Dedifferentiated amniotic fluid mesenchymal stem cell (primary cell): ENCODE data around the gene CBX8.
"Not testable (repeated sequence)": the region's sequence is repeated elsewhere in the genome, so short reads cannot be mapped to it uniquely, and the experiment has no call there.

Experiments
- DNase-seq: peaks from one replicate; pipeline ENCODE4 v3.0.0-alpha.2; 2016; ENCODE audit errors: extremely low spot score

Gene CBX8

DNA sequence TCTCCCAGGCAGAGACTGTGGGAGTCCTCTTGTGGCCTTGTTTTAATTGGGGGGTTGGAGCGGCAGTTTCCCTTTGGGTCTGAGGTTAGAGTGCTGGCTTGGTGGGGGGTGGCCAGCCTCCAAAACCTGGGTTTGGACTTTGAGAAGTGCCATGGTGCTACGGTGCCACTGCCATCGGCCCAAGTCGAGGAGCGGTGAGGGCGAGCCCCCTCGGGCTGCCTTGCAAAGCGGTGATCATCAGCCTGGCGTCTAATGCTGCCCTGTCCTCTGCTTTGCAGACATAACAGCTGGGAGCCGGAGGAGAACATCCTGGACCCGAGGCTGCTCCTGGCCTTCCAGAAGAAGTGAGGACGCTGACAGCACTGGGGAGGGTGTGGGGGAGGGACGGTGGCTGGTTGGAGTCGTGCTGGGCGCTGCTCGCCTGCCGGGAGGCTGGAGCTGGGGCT lies 17.8 kb downstream of the CBX8 start:
- no peak for DNase-seq

DNA sequence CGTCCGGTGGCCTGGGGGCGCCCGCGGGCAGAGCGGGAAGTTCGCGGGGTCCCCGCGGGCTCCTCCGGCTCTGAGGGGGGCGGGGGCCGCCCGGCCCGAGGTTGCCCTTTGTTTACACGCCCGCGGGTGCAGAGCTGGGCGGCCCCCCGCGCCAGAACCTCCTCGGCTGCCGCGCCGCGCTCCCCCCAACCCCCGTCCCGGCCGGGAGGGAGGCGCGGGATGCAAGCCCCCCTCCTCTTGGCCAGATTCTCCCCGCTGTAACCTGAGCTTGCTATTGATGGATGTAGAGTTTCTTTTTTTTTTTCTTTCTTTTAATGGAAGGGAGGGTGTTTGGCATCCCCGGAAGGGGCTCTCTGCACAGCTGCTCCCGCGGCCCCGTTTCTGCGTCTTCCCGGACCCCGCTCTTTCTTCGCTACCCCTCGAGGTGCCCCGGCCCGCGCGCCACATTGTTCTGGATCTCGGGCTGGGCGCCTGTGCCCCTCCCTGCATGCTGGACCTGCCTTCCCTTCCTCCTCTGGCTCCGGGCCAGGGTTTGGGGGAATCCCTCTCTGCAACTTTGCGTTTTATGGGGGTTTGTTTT lies 18.3 kb downstream of the CBX8 start:
- no peak for DNase-seq

DNA sequence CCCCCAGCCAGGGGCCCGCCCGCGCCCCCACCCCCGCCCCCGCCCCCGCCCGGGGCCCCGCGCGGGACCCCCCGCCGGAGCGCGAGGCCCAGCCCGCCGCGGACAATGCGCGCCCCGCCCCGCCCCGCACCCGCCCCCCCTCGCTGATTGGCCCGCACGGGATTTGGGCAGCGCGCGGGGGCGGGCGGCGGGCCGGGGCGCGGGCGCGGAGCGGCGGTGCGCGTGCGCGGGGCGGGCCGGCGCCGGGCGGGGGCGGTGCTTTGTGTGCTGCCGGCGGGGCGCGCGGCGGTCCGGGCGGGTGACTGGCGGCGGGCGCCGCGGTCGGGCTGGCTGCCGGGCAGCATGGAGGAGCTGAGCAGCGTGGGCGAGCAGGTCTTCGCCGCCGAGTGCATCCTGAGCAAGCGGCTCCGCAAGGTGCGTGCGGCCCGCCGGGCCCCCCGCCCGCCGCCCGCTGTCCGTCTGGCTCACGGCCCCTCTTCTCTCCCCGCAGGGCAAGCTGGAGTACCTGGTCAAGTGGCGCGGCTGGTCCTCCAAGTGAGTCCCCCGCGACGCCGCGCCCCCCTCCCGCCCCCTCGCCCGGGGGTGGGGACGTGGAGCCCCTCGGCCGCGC lies 18.9 kb downstream of the CBX8 start, which contains the start of gene CBX2:
Gene CBX2, plus strand, starts transcription at position 255 of the 610 bp plus-strand sequence. Its CDS starts 88 bp downstream, at position 343.
- DNase-seq: peak; percentile 51

DNA sequence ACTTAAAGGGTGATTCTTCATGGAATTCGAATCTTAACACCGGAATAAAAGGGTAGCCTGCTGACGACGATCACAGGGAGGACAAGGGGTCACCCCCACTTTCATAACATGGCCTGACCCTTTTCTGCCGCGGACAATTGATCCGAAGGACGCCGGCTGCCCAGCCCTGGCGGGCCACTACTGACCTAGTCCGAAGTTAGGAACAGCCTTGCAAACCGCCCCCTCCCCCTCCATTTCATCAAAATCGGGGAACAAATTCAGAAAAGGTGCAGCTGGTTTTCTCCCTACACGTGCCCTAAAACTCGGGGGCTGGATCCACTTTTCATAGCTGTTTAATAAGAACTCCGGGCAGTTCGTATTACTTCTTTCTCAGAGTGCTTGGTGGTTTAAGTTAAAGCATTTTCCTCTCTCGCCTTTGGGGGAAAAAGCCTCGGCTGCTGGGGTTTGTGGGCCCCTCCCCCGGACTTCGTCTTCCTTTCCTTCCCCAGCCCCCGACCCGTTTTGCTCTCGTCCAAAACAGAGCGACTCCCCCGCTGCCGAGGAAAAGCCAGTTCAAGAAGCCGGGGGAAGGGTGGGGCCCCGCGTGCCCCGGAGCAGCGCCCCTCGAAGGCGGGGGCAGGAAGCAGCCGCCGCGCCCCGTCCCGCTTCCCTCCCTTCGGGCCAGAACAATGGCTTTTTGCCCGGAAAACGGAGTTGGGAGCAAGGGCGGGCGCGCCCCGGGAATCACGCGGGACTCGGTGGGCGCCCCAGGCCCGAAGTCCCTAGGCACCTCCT lies 19.6 kb downstream of the CBX8 start:
- peak; percentile 22 for DNase-seq

DNA sequence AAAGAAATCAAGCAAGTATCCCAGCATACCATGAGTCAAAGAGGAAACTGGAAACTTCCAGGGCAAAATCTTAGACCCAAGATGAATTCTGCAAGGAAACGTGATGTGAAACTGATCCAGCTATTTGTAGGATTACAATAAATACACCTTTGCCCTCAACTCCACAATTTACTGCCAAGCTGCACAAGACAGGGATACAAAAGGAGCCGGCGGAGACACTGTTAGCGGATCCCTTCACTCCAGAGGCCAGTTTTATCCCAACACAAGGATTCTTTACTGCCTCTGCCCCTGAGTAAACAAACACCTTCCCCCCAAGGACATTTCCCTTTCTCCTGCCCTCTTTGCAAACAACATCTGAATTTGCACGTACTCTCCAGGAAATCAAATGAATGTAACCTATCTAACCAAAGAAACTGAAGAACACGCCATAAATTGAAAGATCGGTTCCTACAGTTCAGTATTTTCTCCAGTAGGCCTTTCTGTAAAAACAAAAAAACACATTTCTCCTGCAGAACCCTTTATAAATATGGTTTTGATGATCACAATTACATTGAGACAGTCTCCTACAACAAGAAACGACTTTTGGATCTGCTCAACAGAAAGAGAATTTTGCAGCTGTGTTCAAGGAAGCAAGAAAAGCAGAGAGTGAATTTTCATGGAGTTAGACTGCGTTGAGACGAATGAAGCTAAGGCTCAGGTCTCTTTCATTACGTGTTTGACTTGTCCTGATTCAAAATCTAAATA lies 20.3 kb downstream of the CBX8 start:
- no peak for DNase-seq

DNA sequence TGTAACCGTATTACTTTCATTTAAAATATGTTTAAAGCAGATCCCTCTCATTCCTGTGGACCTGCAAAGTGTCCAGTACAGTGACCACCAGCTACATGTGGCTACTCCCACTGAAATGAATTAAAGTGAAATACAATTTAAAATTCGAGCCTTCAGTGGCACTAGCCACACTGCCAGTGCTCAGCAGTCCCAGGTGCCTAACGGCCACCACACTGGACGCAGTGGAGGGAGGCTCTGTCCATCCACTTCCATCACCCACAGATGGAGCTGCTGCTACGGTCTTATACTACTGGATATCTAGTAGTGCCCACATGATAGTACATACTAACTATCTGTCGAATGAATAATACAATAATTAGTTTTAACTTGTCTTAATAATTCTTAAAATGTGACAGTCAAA lies 21.2 kb downstream of the CBX8 start:
- DNase-seq: no peak

DNA sequence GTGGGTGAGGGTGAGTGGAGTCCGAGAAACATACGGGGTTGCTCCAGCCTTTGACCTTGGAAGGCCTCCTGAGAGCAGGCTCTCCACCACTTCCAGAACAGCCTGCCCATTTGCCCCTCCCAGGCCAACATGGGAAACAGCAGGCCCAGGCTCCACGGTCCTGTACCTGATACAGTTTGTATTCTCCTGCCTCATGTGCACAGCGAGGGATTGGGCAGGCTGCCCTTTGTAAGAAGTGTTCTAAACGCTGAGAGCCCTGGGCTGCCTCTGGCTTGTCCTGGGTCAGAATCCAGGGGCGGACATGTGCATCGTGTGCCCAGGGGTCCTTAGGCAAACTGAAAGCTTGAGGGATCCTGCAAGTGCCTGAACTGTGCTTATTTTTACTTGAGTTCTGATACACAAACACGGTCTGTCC lies 22.3 kb downstream of the CBX8 start:
- DNase-seq: no peak

DNA sequence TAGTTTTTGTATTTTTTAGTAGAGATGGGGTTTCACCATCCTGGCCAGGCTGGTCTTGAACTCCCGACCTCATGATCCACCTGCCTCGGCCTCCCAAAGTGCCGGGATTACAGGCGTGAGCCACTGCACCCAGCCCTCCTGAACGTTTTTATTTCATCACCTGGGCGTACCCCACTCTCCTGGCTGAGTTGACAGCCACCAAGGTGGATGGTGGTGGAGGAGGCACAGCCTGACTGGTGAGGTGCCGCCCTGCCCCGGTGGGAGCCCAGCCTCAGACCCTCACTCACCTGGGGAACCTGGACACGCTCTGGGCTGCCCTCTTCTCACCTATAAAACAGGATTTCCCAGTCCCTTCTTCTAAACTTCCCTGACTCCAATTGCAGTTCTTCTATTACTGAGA lies 24.2 kb downstream of the CBX8 start:
- DNase-seq: not testable (repeated sequence)

DNA sequence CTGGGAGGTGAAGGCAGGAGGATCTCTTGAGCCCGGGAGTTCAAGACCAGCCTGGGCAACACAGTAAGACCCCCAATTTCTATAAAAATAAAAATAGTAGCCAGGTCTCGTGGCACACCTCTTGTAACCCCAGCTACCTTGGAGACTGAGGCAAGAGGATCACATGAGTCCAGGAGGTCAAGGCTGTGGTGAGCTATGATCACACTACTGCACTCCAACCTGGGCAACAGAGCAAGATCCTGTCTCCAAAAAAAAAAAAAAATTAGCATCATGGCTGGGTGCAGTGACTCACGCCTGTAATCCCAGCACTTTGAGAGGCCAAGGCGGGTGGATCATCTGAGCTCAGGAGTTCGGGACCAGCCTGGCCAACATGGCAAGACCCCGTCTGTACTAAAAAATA lies 25.6 kb downstream of the CBX8 start:
- no peak for DNase-seq

DNA sequence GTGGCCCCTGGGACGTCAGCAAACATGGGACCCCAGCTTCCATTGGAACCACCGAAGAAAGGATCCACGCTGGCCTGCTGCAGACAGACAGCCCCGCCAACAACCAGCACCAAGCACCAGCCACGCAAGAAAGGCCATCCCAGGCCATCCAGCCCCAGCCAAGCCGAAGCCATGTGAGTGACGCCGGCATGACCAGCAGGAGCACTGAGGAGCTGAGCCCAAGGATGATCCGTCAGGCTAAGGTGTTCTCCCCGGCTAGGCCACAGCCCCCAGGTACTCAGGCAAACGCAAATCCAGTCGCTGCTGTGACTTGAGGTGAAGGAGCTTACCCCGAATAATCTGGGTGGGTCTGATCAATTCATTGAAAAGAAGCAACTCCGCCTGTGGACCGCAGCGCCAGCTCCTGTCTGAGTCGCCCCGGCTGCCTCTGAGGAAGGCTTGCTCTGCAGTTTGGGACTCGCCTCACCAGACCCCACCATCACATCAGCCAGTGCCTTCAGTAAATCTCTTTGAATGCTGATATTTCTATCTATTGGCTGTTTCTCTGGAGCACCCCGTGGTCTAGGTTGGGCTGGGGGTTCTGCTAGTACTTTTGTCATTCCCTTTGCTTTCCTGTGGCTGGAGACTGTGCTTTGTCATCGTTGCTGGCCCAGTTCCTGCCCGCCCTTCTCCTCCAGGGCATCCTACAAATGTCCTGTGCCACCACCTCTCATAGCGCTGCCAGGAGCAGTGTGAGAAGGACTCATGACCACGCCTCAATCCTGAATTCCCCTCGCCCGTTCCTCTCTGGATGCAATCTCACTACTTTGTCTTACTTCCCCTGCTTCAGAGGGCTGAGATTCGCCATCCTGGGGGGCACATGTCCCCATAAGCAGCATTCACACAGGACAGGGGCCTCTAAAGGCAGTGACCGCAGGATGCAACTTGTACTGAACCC lies 27.0 kb downstream of the CBX8 start:
- DNase-seq: no peak

DNA sequence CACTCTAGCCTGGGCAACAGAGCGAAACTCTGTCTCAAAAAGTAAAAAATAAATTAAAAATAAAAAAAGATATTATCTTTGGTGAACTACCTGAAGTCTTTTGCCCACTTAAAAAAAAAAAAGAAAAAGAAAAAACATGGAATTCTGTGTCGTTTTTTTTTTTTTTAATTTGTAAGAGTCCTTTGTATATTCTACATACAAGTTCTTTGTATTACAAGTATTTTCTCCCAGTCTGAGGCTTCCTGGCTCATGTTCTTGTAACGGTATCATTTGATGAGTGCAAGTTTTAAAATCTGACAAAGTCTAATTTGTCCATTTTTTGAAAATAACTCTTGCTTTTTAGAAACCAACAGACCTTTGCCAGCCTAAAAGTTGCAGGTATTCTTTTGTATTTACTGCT lies 31.2 kb downstream of the CBX8 start:
- DNase-seq: no peak

DNA sequence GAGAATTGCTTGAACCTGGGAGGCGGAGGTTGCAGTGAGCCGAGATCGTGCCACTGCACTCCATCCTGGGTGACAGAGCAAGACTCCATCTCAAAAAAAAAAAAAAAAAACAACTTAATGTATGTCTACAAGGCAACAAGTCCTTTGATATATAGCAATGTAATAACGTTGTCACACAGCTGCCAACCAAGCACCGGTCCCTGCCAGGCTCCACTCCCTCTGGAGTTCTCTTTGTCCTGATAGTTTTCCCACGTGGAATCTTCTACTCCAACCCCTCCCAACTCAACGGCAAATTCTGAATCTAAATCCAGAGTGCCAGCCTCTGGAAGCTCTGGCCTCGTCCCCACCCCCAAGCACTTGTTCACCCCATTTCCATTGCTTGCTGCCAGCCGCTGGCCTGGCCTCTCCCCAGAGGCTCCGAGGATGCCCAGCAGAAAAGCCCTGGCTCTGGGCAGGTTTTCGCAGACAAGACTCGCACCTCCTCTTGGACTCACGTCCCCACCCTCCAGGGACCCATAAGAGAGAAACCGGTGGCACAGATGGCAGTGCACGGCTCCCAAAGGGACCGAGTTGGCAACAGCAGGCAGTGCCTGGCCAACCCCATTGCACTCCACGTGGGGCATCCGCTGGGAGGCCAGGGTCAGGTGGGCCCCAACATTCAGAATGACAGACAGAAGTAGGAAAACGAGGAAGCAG lies 34.8 kb downstream of the CBX8 start:
- DNase-seq: no peak

DNA sequence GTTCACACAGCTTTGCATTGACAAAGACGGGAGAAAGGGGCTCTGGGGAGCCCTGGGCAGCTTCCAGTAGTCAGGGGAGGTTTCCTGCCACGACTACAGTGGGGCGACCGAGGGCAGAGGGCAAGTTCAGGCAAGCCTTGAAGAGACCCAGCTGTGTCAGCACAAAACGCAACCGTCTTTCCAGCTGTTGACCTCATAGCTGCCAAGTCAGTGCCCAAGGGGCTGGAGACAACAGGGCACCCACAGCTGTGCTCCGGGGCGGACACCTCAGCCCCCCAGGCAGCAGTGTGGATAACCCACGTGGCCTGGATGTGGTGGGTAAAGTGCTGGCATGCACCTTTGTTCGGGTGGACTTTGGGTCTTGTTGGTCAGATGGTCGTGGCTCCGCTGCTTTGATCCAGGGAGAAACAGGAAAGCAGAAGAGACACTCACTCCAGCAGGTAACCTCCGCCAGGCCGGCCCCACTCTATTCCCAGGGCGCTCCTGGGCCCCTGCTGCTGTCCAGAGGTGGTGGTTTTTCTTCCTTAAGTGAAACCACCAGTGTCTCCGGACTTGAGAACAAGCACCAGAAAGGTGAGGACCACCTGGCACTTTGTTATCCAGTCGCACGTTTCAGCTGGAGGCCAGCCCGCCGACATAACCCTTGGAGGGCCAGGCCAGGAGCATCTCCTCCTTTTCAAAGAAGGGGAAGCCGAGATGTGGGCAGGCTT lies 36.5 kb downstream of the CBX8 start:
- no peak for DNase-seq

DNA sequence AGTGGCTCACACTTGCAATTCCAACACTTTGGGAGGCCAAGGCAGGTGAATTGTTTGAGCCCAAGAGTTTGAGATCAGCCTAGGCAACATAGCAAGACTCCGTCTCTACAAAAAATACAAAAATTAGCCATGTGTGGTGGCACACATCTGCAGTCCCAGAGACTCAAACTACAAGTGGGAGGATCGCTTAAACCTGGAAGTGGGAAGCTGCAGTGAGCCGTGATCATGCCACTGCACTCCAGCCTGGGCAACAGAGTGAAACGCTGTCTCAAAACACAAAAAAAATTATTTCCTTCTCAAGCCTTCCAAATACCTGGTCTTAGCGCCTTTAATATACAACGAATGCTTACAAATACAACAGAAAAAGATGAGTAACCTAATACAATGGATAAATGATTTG lies 38.6 kb downstream of the CBX8 start:
- no peak for DNase-seq

DNA sequence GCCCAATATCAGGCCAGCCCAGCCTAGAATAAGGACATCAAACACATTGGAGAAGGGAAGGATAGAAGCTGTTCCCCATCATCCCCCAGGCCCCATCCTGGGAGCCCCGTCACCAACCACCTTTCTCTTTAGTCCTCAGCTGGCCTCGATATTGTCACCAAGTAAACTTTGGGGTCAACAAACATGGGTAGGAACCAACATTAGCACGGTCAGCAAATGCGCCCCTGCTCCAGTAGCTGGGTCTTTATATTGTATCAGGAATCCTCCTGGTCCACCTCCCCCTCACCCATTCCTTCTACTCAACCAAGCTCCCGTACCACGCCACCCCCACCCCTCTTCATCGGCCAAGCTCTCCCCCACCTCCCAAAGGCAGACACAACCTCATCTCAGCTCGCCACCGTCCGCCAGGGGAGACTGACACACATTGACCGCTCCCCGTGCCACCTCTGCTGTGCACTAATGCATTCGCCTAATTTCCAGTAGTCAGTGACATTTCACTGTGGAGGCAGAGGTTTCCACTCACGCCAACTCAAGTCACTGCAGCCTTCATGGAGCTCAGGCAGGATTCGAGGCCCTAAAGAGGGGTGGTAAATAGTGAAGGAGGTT lies 39.6 kb downstream of the CBX8 start:
- no peak for DNase-seq

DNA sequence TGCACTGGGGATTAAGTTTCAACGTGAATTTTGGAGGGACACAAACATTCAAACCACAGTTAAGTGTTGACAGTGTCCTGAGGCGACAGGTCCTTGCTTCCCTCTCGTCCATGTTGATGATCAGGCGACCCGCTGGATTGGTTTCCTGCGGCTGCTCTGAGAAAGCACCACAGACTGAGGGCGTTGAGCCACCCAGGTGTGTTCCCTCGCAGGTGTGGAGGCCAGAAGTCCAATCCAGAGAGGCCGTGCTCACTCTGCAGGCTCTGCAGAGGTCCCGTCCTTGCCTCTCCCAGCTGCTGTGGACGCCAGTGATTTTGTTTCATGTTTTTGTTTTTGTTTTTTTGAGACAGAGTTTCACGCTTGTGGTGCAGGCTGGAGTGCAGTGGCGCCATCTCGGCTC lies 41.3 kb downstream of the CBX8 start:
- no peak for DNase-seq

DNA sequence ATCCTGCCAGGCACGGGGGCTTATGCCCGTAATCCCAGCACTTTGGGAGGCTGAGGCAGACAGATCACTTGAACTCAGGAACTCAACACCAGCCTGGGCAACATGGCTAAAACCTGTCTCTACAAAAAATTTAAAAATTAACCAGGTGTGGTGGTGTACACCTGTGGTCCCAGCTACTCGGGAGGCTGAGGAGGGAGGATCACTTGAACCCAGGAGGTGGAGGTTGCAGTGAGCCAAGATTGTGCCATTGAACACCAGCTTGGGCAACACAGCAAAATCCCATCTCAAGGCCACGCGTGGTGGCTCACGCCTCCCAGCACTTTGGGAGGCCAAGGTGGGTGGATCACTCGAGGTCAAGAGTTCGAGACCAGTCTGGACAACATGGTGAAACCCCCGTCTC lies 42.0 kb downstream of the CBX8 start:
- not testable (repeated sequence) for DNase-seq

DNA sequence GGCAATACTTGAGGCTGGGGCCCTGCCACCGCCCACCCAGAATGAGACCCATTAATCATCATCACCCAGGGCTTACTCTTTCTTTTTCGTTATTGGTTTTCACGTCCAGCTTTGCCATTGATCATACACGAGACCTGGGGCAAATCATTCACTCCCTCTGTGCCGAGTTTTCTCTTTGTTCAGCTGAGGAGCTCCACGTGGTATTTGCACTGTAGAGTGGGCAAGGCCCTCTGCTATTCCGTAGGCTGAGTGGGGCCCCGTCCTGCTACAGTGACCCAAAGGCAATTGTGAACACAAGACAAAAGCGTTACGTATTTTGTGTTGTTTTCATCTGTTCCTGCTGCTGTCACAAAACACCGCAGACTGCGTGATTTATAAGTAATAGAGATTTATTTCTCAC lies 42.5 kb downstream of the CBX8 start:
- DNase-seq: no peak

DNA sequence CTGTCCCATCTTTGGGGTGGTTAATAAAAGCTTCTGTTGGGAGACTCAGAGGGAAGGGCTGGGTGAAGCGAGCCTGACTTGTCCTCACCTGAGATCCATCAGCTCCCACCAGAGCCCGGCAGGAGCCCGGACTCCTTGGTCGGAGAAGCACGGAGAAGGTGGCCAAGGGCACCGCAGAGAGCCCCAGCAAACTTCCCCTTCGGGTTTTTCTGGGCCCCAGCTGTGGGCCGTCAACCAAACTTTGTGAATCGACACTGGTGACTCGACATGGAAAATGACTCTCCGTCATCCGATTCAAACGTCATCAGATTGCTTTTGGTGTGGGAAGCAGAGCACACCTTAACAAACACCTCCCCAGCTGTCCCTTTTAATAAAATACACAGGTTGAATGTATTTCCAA lies 44.7 kb downstream of the CBX8 start:
- no peak for DNase-seq
